H9 (cell line): ENCODE results near the gene MEIG1. TPM values are rescaled to one million over a fixed set of nuclear protein-coding genes. Genes with fewer than 3 reads are reported as not detected.

Experiments used
- DNase-seq: peaks from one replicate; pipeline ENCODE4 v3.0.0-alpha.2; 2017
- H2AFZ ChIP-seq: one replicate; pipeline ENCODE4 v1.6.1; 2013; ENCODE audit warnings: mild to moderate bottlenecking, low read length, control low read depth, moderate library complexity
- H2AK5ac ChIP-seq: 2 replicates; pipeline ENCODE4 v1.6.1; 2013; ENCODE audit warnings: low read length, control low read depth, mixed read lengths; ENCODE audit not compliant: insufficient read length
- H2BK120ac ChIP-seq: one replicate; pipeline ENCODE4 v1.6.1; 2013; ENCODE audit warnings: low read depth, mild to moderate bottlenecking, low read length, control low read depth, inconsistent platforms; ENCODE audit not compliant: poor library complexity, severe bottlenecking
- H2BK12ac ChIP-seq: 2 replicates; pipeline ENCODE4 v1.6.1; 2013; ENCODE audit warnings: low read length, control low read depth, mixed read lengths, low read depth; ENCODE audit not compliant: insufficient read length
- H2BK15ac ChIP-seq: 2 replicates; pipeline ENCODE4 v1.6.1; 2013; ENCODE audit warnings: low read depth, low read length, control low read depth
- H2BK20ac ChIP-seq: one replicate; pipeline ENCODE4 v1.6.1; 2013; ENCODE audit warnings: low read depth, mild to moderate bottlenecking, low read length, control low read depth, inconsistent platforms; ENCODE audit not compliant: poor library complexity, severe bottlenecking
- H2BK5ac ChIP-seq: 2 replicates; pipeline ENCODE4 v1.6.1; 2013; ENCODE audit warnings: low read length, control low read depth, mixed read lengths; ENCODE audit not compliant: insufficient read length
- H3K14ac ChIP-seq: 2 replicates; pipeline ENCODE4 v1.6.1; 2013; ENCODE audit warnings: low read length, control low read depth; ENCODE audit not compliant: insufficient read depth
- H3K18ac ChIP-seq: 2 replicates; pipeline ENCODE4 v1.6.1; 2013; ENCODE audit warnings: low read depth, mild to moderate bottlenecking, mixed read lengths, low read length, control low read depth; ENCODE audit not compliant: insufficient read length
- H3K23ac ChIP-seq: 2 replicates; pipeline ENCODE4 v1.6.1; 2013; ENCODE audit warnings: low read length, control low read depth, mixed read lengths, low read depth; ENCODE audit not compliant: insufficient read length
- H3K23me2 ChIP-seq: 2 replicates; pipeline ENCODE4 v1.6.1; 2013; ENCODE audit warnings: low read depth, mild to moderate bottlenecking, mixed read lengths, low read length, control low read depth; ENCODE audit not compliant: insufficient read length, poor library complexity, severe bottlenecking
- H3K27ac ChIP-seq: 2 replicates; pipeline ENCODE4 v1.5.1; 2013; ENCODE audit warnings: low read length, control low read depth, mixed read lengths, low read depth; ENCODE audit not compliant: insufficient read length
- H3K27me3 ChIP-seq: 2 replicates; pipeline ENCODE4 v1.6.1; 2013; ENCODE audit warnings: low read length, control low read depth, inconsistent platforms; ENCODE audit not compliant: insufficient read depth
- H3K4ac ChIP-seq: 2 replicates; pipeline ENCODE4 v1.6.1; 2013; ENCODE audit warnings: low read depth, mild to moderate bottlenecking, control low read depth, inconsistent platforms, low read length, moderate library complexity
- H3K4me1 ChIP-seq: 2 replicates; pipeline ENCODE4 v1.6.1; 2013; ENCODE audit warnings: low read length, control low read depth, inconsistent platforms; ENCODE audit not compliant: insufficient read depth
- H3K4me2 ChIP-seq: 2 replicates; pipeline ENCODE4 v1.6.1; 2013; ENCODE audit warnings: low read length, control low read depth, mixed read lengths; ENCODE audit not compliant: insufficient read length, insufficient read depth
- H3K56ac ChIP-seq: 2 replicates; pipeline ENCODE4 v1.6.1; 2013; ENCODE audit warnings: low read depth, mild to moderate bottlenecking, mixed read lengths, low read length, control low read depth; ENCODE audit not compliant: insufficient read length
- H3K79me1 ChIP-seq: 2 replicates; pipeline ENCODE4 v1.6.1; 2013; ENCODE audit warnings: low read depth, mild to moderate bottlenecking, moderate library complexity, low read length, control low read depth, inconsistent platforms; ENCODE audit not compliant: insufficient read depth, poor library complexity, severe bottlenecking
- H3K79me2 ChIP-seq: 2 replicates; pipeline ENCODE4 v1.6.1; 2013; ENCODE audit warnings: low read length, control low read depth, inconsistent platforms; ENCODE audit not compliant: insufficient read depth
- H3K9ac ChIP-seq: 2 replicates; pipeline ENCODE4 v1.6.1; 2013; ENCODE audit warnings: low read length, control low read depth, mixed read lengths; ENCODE audit not compliant: insufficient read length; ENCODE audit errors: extremely low read depth
- H3K9me3 ChIP-seq: one replicate; pipeline ENCODE4 v1.6.1; 2013; ENCODE audit warnings: low read depth, low read length, inconsistent platforms; ENCODE audit not compliant: control insufficient read depth
- H3T11ph ChIP-seq: one replicate; pipeline ENCODE4 v1.6.1; 2013; ENCODE audit warnings: mild to moderate bottlenecking, low read length, control low read depth, inconsistent platforms
- H4K20me1 ChIP-seq: one replicate; pipeline ENCODE4 v1.6.1; 2013; ENCODE audit not compliant: control insufficient read depth, insufficient read length, insufficient read depth
- H4K5ac ChIP-seq: 2 replicates; pipeline ENCODE4 v1.6.1; 2013; ENCODE audit warnings: low read depth, mild to moderate bottlenecking, mixed read lengths, low read length, control low read depth; ENCODE audit not compliant: insufficient read length
- H4K8ac ChIP-seq: replicated peaks from 2 replicates; pipeline ENCODE4 v1.6.1; 2013; ENCODE audit warnings: low read length, control low read depth, mixed read lengths, low read depth; ENCODE audit not compliant: insufficient read length
- H4K91ac ChIP-seq: 2 replicates; pipeline ENCODE4 v1.6.1; 2013; ENCODE audit warnings: low read depth, mild to moderate bottlenecking, moderate library complexity, mixed read lengths, low read length, control low read depth; ENCODE audit not compliant: insufficient read length
- H3K27ac Mint-ChIP-seq, 3 experiments: 2 replicates in 2 of 3; 3 replicates in 1 of 3; pipeline ENCODE4 v1.8.0; 2020 to 2021; ENCODE audit warnings: mixed read lengths in 3 of 3, mild to moderate bottlenecking in 1 of 3, moderate library complexity in 1 of 3
- H3K27me3 Mint-ChIP-seq: 2 replicates; pipeline ENCODE4 v1.8.0; 2021; ENCODE audit warnings: low read depth, mild to moderate bottlenecking, moderate library complexity, mixed read lengths
- H3K36me3 Mint-ChIP-seq, 3 experiments: 2 replicates in 2 of 3; 3 replicates in 1 of 3; pipeline ENCODE4 v1.8.0; 2020 to 2021; ENCODE audit warnings: low read depth in 3 of 3, mixed read lengths in 3 of 3; ENCODE audit not compliant: insufficient read depth in 1 of 3
- H3K4me1 Mint-ChIP-seq, 2 experiments: 2 replicates each; pipeline ENCODE4 v1.8.0; 2020; ENCODE audit warnings: mixed read lengths in 2 of 2
- H3K4me3 Mint-ChIP-seq, 2 experiments: 2 replicates in 1 of 2; 3 replicates in 1 of 2; pipeline ENCODE4 v1.8.0; 2020 to 2021; ENCODE audit warnings: mild to moderate bottlenecking in 2 of 2, mixed read lengths in 2 of 2, moderate library complexity in 1 of 2
- H3K9me3 Mint-ChIP-seq, 2 experiments: 2 replicates in 1 of 2; 3 replicates in 1 of 2; pipeline ENCODE4 v1.8.0; 2020; ENCODE audit warnings: mild to moderate bottlenecking in 2 of 2, mixed read lengths in 2 of 2, moderate library complexity in 1 of 2
- CTCF ChIP-seq: fragments of 200-600 bp; sonication (generic); conservative IDR thresholded peaks from 3 replicates; pipeline ENCODE4 v1.8.0; 2021; ENCODE audit warnings: antibody characterized with exemption, mild to moderate bottlenecking
- WGBS: extraction: QIAGEN DNeasy Blood & Tissue Kit; methylation state at CpG from one replicate; pipeline ENCODE4 v1.1.7; 2013; ENCODE audit warnings: missing lambda C conversion rate, low lambda C conversion rate, mixed read lengths; ENCODE audit not compliant: insufficient read length; ENCODE audit errors: extremely low coverage; 5-methylcytosine and 5-hydroxymethylcytosine counted together
- total RNA-seq: library from RNA; stranded (reverse); gene quantifications from 2 replicates; pipeline ENCODE4 v1.2.1, GENCODE V29; 2021

Gene MEIG1
- total RNA-seq, 1 experiment from 2014 or later: 0.72 TPM

- H3K79me1 ChIP-seq: peaks cover 4% of the 10 kb centered on the region
- H3K79me2 ChIP-seq: no peaks in the 10 kb centered on the region
- no peak overlapping the region for H3T11ph ChIP-seq
- H4K8ac ChIP-seq: no peak overlapping the region
- no peak overlapping the region for H3K56ac ChIP-seq
- Mint-ChIP-seq H3K27ac (peak overlapping the region; percentile 71 to 93 (median 85); a peak in 5 of 7 replicates), H3K9me3 (peaks cover 0 to 1% of the 10 kb centered on the region in 2 experiments; a peak in 2 of 5 replicates), H3K36me3 (peaks cover 0 to 4% (median 0%) of the 10 kb centered on the region in 3 experiments; a peak in 4 of 7 replicates), H3K4me1 (peaks cover 23 to 25% of the 10 kb centered on the region in 2 experiments), H3K27me3 (peaks cover 3% of the 10 kb centered on the region; the same call in 1 of the 2 replicates), H3K4me3 (peak overlapping the region; percentile 90 to 92)
- no peaks in the 10 kb centered on the region for H3K9me3 ChIP-seq
- peak overlapping the region; percentile 82 for H3K4me2 ChIP-seq
- H2BK20ac ChIP-seq: no peak overlapping the region
- no peak overlapping the region for H4K5ac ChIP-seq
- peaks cover 11% of the 10 kb centered on the region for H3K23me2 ChIP-seq
- H2AK5ac ChIP-seq: no peak overlapping the region
- H4K91ac ChIP-seq: no peak overlapping the region
- no peak overlapping the region for H3K4ac ChIP-seq
- H2BK15ac ChIP-seq: no peak overlapping the region
- H2BK5ac ChIP-seq: no peak overlapping the region
- no peak overlapping the region for H2BK12ac ChIP-seq
- H3K23ac ChIP-seq: no peak overlapping the region
- no peak overlapping the region for H2BK120ac ChIP-seq
- H4K20me1 ChIP-seq: no peaks in the 10 kb centered on the region
- no peaks in the 10 kb centered on the region for H3K27me3 ChIP-seq
- H3K27ac ChIP-seq: no peak overlapping the region
- no peak for DNase-seq
- H3K18ac ChIP-seq: no peak overlapping the region
- no CpG with 5 or more reads among the region's 32 CpGs for WGBS
- H3K9ac ChIP-seq: peak overlapping the region; percentile 16
- TF ChIP-seq CTCF: no peak
- H2AFZ ChIP-seq: no peak overlapping the region
- 0 out of 2 replicates have a peak, but pooled peaks cover 2% of the 10 kb centered on the region for H3K4me1 ChIP-seq
- H3K14ac ChIP-seq: no peak overlapping the region
Measured at GRCh38 chr10:14953424-14954000, 5.7 kb upstream of the MEIG1 start.
